HUES6 (cell line): ENCODE data around the gene TSPAN33.
"Not testable (repeated sequence)": the region's sequence is repeated elsewhere in the genome, so short reads cannot be mapped to it uniquely, and the experiment has no call there.

Experiments used
- H3K27ac ChIP-seq: 2 replicates; pipeline ENCODE4 v1.7.0; 2013; ENCODE audit warnings: low read depth, mild to moderate bottlenecking, low read length, inconsistent platforms
- H3K27me3 ChIP-seq: 2 replicates; pipeline ENCODE4 v1.6.1; 2013; ENCODE audit warnings: low read length; ENCODE audit not compliant: control insufficient read depth, insufficient read depth
- H3K36me3 ChIP-seq: 2 replicates; pipeline ENCODE4 v1.6.1; 2013; ENCODE audit warnings: low read length; ENCODE audit not compliant: control insufficient read depth, insufficient read depth
- H3K4me1 ChIP-seq: 2 replicates; pipeline ENCODE4 v1.6.1; 2013; ENCODE audit warnings: low read length; ENCODE audit not compliant: control insufficient read depth, insufficient read depth
- H3K4me3 ChIP-seq: 2 replicates; pipeline ENCODE4 v1.5.1; 2013; ENCODE audit warnings: low read depth, low read length
- H3K9ac ChIP-seq: one replicate; pipeline ENCODE4 v1.6.1; 2013; ENCODE audit warnings: mild to moderate bottlenecking, low read length
- H3K9me3 ChIP-seq: 2 replicates; pipeline ENCODE4 v1.6.1; 2013; ENCODE audit warnings: low read depth, low read length; ENCODE audit not compliant: control insufficient read depth, insufficient read depth

The TSPAN33 gene

GRCh38 chr7:129212126-129212525, 67.6 kb downstream of the TSPAN33 start:
- Histone ChIP-seq H3K4me1 (peaks cover 3% of the 10 kb centered on the region; the same call in 1 of the 2 replicates), H3K9me3 (peaks cover 15% of the 10 kb centered on the region; the same call in 1 of the 2 replicates), H3K36me3 (peaks cover 49% of the 10 kb centered on the region), H3K9ac (no peak overlapping the region), H3K4me3 (no peak overlapping the region), H3K27ac (no peak overlapping the region; the same call in 1 of the 2 replicates), H3K27me3 (no peaks in the 10 kb centered on the region)

DNA sequence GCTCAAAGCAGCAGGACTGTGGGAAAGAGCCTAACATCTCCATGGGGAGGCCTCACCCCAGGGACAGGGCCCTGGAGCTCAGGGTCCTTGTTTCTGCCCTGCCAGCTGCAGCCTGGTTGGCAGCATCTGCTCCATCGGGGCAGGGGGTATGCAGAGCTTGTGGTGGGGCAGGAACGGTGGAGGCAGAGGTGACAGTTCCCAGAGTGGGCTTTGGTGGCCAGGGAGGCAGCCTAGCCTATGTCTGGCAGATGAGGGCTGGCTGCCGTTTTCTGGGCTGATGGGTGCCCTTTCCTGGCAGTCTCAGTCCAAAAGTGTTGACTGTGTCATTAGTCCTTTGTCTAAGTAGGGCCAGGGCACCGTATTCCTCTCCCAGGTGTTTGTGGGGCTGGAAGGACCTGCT, 68.1 kb downstream of the TSPAN33 start:
- Histone ChIP-seq H3K9ac (no peak overlapping the region), H3K4me3 (no peak overlapping the region), H3K9me3 (peaks cover 18% of the 10 kb centered on the region), H3K36me3 (peaks cover 45% of the 10 kb centered on the region), H3K27me3 (no peaks in the 10 kb centered on the region), H3K27ac (no peak overlapping the region; the same call in 1 of the 2 replicates), H3K4me1 (peaks cover 3% of the 10 kb centered on the region; the same call in 1 of the 2 replicates)

- Histone ChIP-seq H3K27ac (no peak overlapping the region), H3K9me3 (peaks cover 18% of the 10 kb centered on the region), H3K9ac (no peak overlapping the region), H3K27me3 (no peaks in the 10 kb centered on the region), H3K36me3 (peaks cover 38% of the 10 kb centered on the region), H3K4me3 (no peak overlapping the region), H3K4me1 (peaks cover 3% of the 10 kb centered on the region; the same call in 1 of the 2 replicates)
These were observed 69.3 kb downstream of the TSPAN33 start for GRCh38 chr7:129213828-129214227.

GRCh38 chr7:129215691-129216090, 71.2 kb downstream of the TSPAN33 start:
- not testable (repeated sequence) for H3K27ac ChIP-seq, H3K4me3 ChIP-seq, H3K27me3 ChIP-seq, H3K9ac ChIP-seq, H3K4me1 ChIP-seq
- Histone ChIP-seq H3K9me3 (peaks cover 18% of the 10 kb centered on the region), H3K36me3 (peaks cover 24% of the 10 kb centered on the region)

DNA sequence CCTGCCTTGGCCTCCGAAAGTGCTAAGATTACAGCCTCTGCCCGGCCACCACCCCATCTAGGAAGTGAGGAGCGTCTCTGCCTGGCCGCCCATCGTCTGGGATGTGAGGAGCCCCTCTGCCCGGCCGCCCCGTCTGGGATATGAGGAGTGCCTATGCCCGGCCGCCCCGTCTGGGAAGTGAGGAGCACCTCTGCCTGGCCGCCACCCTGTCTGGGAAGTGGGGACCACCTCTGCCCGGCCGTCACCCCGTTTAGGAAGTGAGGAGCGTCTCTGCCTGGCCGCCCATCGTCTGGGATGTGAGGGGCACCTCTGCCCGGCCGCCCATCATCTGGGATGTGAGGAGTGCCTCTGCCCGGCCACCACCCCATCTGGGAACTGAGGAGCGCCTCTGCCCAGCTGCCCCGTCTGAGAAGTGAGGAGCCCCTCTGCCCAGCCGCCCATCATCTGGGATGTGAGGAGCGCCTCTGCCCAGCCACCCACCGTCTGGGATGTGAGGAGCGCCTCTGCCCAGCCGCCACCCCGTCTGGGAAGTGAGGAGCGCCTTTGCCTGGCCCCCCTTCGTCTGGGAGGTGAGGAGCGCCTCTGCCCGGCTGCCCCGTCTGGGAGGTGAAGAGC, 71.7 kb downstream of the TSPAN33 start:
- Histone ChIP-seq H3K36me3 (peaks cover 19% of the 10 kb centered on the region), H3K9me3 (peaks cover 18% of the 10 kb centered on the region)
- H3K9ac ChIP-seq, H3K4me1 ChIP-seq, H3K27ac ChIP-seq, H3K4me3 ChIP-seq, H3K27me3 ChIP-seq: not testable (repeated sequence)

DNA sequence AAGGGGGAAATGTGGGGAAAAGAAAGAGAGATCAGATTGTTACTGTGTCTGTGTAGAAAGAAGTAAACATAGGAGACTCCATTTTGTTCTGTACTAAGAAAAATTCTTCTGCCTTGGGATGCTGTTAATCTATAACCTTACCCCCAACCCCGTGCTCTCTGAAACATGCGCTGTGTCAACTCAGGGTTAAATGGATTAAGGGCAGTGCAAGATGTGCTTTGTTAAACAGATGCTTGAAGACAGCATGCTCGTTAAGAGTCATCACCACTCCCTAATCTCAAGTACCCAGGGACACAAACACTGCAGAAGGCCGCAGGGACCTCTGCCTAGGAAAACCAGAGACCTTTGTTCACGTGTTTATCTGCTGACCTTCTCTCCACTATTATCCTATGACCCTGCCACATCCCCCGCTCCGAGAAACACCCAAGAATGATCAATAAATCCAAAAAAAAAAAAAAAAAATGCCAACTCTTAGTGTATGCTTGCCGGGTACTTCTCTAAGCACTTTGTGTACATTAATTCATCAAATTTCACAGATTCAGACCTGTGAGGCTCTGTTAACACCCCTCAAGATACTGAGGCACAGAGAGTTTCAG, 72.4 kb downstream of the TSPAN33 start:
- H3K9me3 ChIP-seq = peaks cover 18% of the 10 kb centered on the region
- H3K4me1 ChIP-seq, H3K27me3 ChIP-seq, H3K4me3 ChIP-seq, H3K9ac ChIP-seq, H3K27ac ChIP-seq: not testable (repeated sequence)
- peaks cover 12% of the 10 kb centered on the region for H3K36me3 ChIP-seq

DNA sequence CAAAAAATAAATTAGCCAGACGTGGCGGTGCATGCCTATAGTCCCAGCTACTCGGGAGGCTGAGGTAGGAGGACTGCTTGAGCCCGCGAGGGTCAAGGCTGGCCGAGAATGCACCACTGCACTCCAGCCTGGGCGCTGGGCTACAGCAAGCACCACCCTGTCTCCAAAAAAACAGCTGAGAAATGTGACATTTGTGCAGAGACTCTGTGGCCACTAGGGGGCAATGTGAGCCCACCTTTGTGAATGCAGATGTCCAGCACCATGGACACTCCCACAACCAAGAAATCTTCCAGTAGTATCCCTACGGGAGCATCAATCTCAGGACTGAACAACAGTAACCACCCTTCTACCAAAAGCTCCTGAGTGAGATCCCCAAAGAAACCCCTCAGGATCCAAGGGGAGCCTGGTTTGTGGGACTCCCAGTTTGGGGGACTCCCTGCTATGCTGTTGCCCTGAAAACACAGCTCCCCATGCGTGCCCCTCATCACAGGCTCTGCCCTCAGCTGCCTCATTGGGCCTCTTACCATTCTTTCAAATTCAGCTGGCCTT, 74.1 kb downstream of the TSPAN33 start:
- H3K9me3 ChIP-seq = peaks cover 18% of the 10 kb centered on the region
- H3K27ac ChIP-seq = no peak overlapping the region
- no peaks in the 10 kb centered on the region for H3K27me3 ChIP-seq
- H3K36me3 ChIP-seq = no peaks in the 10 kb centered on the region
- H3K4me3 ChIP-seq = no peak overlapping the region
- no peak overlapping the region for H3K9ac ChIP-seq
- H3K4me1 ChIP-seq = peaks cover 3% of the 10 kb centered on the region; the same call in 1 of the 2 replicates

GRCh38 chr7:129219166-129219565, 74.7 kb downstream of the TSPAN33 start:
- not testable (repeated sequence) for H3K4me1 ChIP-seq, H3K4me3 ChIP-seq, H3K36me3 ChIP-seq, H3K27me3 ChIP-seq, H3K9ac ChIP-seq, H3K27ac ChIP-seq
- peaks cover 15% of the 10 kb centered on the region for H3K9me3 ChIP-seq
